Measurements from ENCODE around the gene COPE. TPM values are rescaled to one million over a fixed set of nuclear protein-coding genes. Genes with fewer than 3 reads are reported as not detected.

COPE gene
- total RNA-seq, 1 experiment from 2014 or later, result 408 TPM

DNA sequence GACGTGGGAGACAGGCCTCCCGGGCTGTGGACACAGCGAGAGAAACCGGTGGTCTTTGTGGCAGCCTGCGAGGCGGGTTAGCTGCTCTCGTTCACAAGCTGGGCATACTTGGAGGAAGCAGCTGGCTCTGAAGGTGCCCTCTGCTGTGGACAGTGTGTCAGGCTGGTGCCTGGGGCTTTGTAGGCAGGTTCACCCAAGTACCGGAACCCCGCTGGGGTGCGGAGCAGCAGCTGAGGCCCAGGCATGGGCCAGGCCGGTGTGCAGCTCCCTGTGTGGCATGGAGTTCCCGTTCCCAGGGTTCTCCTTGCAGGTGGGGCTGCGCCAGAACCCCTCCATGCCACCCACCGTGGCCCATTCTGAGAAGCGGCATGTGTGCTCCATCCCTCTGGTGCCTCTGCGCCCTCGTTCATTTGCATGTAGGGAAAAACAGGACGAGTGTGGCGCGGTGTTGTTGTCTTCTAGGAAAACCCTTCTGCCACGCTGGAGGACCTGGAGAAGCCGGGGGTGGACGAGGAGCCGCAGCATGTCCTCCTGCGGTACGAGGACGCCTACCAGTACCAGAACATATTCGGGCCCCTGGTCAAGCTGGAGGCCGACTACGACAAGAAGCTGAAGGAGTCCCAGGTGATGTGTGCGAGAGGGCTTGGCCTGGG, 67.4 kb downstream of the COPE start:
- ATAC-seq (no peak), DNase-seq (no peak)
- Histone ChIP-seq H3F3A (ENCODE audit: low read length, unreplicated experiment) (no peaks in the 10 kb centered on the region), H3K79me2 (ENCODE audit: low read length) (peaks cover 39% of the 10 kb centered on the region), H3K4me2 (ENCODE audit: low read length) (no peak overlapping the region), H3K9ac (ENCODE audit: low read length) (no peak overlapping the region), H2AFZ (ENCODE audit: low read length) (no peak overlapping the region), H3K9me3 (ENCODE audit: low read length) (no peaks in the 10 kb centered on the region), H3K9me2 (replicated peaks; ENCODE audit: low read length) (no peaks in the 10 kb centered on the region), H3K4me3 (ENCODE audit: low read length) (no peak overlapping the region), H3K36me3 (ENCODE audit: low read depth, low read length) (peaks cover 65% of the 10 kb centered on the region), H3K4me1 (ENCODE audit: insufficient read depth, low read length) (no peaks in the 10 kb centered on the region), H3K27me3 (ENCODE audit: low read length) (no peaks in the 10 kb centered on the region), H4K20me1 (ENCODE audit: low read length) (peaks cover 32% of the 10 kb centered on the region), H3K27ac (ENCODE audit: low read length) (no peak overlapping the region)
- intact Hi-C loops (cut with micrococcal nuclease), result no loop called here
- BruUV-seq (replicated peaks), result no TSS peak
- TF ChIP-seq EZH2phosphoT487 (IDR thresholded peaks at IDR 0.05; ENCODE audit: borderline replicate concordance, low read length) (no peak), EZH2 (IDR thresholded peaks at IDR 0.05; ENCODE audit: low read length, unreplicated experiment) (no peak)
- TF ChIP-seq, protein P1, sequence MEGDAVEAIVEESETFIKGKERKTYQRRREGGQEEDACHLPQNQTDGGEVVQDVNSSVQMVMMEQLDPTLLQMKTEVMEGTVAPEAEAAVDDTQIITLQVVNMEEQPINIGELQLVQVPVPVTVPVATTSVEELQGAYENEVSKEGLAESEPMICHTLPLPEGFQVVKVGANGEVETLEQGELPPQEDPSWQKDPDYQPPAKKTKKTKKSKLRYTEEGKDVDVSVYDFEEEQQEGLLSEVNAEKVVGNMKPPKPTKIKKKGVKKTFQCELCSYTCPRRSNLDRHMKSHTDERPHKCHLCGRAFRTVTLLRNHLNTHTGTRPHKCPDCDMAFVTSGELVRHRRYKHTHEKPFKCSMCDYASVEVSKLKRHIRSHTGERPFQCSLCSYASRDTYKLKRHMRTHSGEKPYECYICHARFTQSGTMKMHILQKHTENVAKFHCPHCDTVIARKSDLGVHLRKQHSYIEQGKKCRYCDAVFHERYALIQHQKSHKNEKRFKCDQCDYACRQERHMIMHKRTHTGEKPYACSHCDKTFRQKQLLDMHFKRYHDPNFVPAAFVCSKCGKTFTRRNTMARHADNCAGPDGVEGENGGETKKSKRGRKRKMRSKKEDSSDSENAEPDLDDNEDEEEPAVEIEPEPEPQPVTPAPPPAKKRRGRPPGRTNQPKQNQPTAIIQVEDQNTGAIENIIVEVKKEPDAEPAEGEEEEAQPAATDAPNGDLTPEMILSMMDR (conservative IDR thresholded peaks at IDR 0.05; ENCODE audit: low read depth, low read length), result no peak
- POLR2A ChIA-PET (ENCODE audit: unreplicated experiment), result no interaction called here
- CTCF ChIA-PET, result no interaction called here

- no peak for DNase-seq
- CTCF ChIA-PET, result no interaction called here
- no peak overlapping the region for H3K4me3 ChIP-seq (ENCODE audit: low read length)
Measured at GRCh38 chr19:18850471-18851375, 68.5 kb downstream of the COPE start.

More at GRCh38 chr19:18850471-18851375, 68.5 kb downstream of the COPE start:
- Histone ChIP-seq H3K9ac (ENCODE audit: low read length) (no peak overlapping the region), H3F3A (ENCODE audit: low read length, unreplicated experiment) (no peaks in the 10 kb centered on the region), H3K27ac (ENCODE audit: low read length) (no peak overlapping the region), H3K9me2 (replicated peaks; ENCODE audit: low read length) (no peaks in the 10 kb centered on the region), H3K9me3 (ENCODE audit: low read length) (no peaks in the 10 kb centered on the region), H3K4me1 (ENCODE audit: insufficient read depth, low read length) (no peaks in the 10 kb centered on the region), H3K36me3 (ENCODE audit: low read depth, low read length) (peaks cover 54% of the 10 kb centered on the region), H4K20me1 (ENCODE audit: low read length) (peaks cover 40% of the 10 kb centered on the region), H3K4me2 (ENCODE audit: low read length) (no peak overlapping the region), H3K79me2 (ENCODE audit: low read length) (peaks cover 49% of the 10 kb centered on the region), H2AFZ (ENCODE audit: low read length) (no peak overlapping the region), H3K27me3 (ENCODE audit: low read length) (no peaks in the 10 kb centered on the region)
- TF ChIP-seq EZH2phosphoT487 (IDR thresholded peaks at IDR 0.05; ENCODE audit: borderline replicate concordance, low read length) (no peak), EZH2 (IDR thresholded peaks at IDR 0.05; ENCODE audit: low read length, unreplicated experiment) (no peak)
- TF ChIP-seq, protein P1 (conservative IDR thresholded peaks at IDR 0.05; ENCODE audit: low read depth, low read length), result no peak
- intact Hi-C loops (cut with micrococcal nuclease), result no loop called here
- POLR2A ChIA-PET (ENCODE audit: unreplicated experiment), result no interaction called here
- ATAC-seq, result no peak
- no TSS peak for BruUV-seq (replicated peaks)

All from PC-3 (cell line).